ENCODE measurements around the gene LIN37. TPM values are rescaled to one million over a fixed set of nuclear protein-coding genes. Genes with fewer than 3 reads are reported as not detected.

Gene LIN37
- total and polyA plus RNA-seq, 2 experiments from 2014 or later = 12.0 to 13.6 TPM

DNA sequence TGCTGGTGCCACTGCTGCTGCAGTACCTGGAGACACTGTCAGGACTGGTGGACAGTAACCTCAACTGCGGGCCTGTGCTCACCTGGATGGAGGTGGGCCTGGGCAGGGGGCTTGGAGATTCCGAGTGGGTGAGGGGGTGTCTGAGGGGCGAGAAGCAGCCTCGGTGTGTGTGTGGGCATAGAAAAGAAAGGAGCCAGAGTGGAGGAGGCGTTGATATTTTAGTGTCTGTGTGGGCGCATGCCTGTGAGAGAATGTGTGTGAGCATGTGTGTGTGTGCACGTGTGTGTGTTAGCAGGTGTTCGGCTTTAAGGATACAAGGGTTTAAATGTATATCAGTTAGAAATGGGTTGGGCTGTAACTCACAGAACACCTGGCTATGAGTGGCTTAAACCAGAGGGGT, 30.7 kb downstream of the LIN37 start:
- H3K4me1 ChIP-seq (ENCODE audit: insufficient read depth) = peaks cover 10% of the 10 kb centered on the region
- TF ChIP-seq CTCF (IDR thresholded peaks at IDR 0.05; ENCODE audit: poor library complexity) (no peak), EZH2 (IDR thresholded peaks at IDR 0.05; ENCODE audit: borderline replicate concordance) (no peak), EZH2phosphoT487 (IDR thresholded peaks at IDR 0.05; ENCODE audit: low read depth, severe bottlenecking, unreplicated experiment) (no peak)
- no peak overlapping the region for H3K4me3 ChIP-seq
- no peaks in the 10 kb centered on the region for H3K9me2 ChIP-seq (replicated peaks; ENCODE audit: insufficient read depth)
- no peaks in the 10 kb centered on the region for H4K20me1 ChIP-seq (ENCODE audit: insufficient read depth, poor library complexity, severe bottlenecking)
- DNase-seq (ENCODE audit: low spot score) = no peak
- no peak overlapping the region for H2AFZ ChIP-seq
- no peaks in the 10 kb centered on the region for H3K9me3 ChIP-seq (ENCODE audit: low read depth)
- no peak overlapping the region for H3K27ac ChIP-seq
- H3K36me3 ChIP-seq (replicated peaks; ENCODE audit: insufficient read depth, low read depth) = no peaks in the 10 kb centered on the region
- no peak overlapping the region for H3K4me2 ChIP-seq
- H3K27me3 ChIP-seq = no peaks in the 10 kb centered on the region
- WGBS (ENCODE audit: low lambda C conversion rate, missing lambda C conversion rate) = 95% methylated on average over 8 of the region's 8 CpGs
- H3K79me2 ChIP-seq = peaks cover 4% of the 10 kb centered on the region

- H3K79me2 ChIP-seq = peaks cover 4% of the 10 kb centered on the region
- no peaks in the 10 kb centered on the region for H3K27me3 ChIP-seq
- H3K4me3 ChIP-seq = no peak overlapping the region
- H3K9me3 ChIP-seq (ENCODE audit: low read depth) = no peaks in the 10 kb centered on the region
- WGBS (ENCODE audit: low lambda C conversion rate, missing lambda C conversion rate) = 95% methylated on average over 16 of the region's 16 CpGs
- DNase-seq (ENCODE audit: low spot score) = no peak
- no peak overlapping the region for H3K4me2 ChIP-seq
- no peak overlapping the region for H2AFZ ChIP-seq
- H4K20me1 ChIP-seq (ENCODE audit: insufficient read depth, poor library complexity, severe bottlenecking) = no peaks in the 10 kb centered on the region
- peaks cover 10% of the 10 kb centered on the region for H3K4me1 ChIP-seq (ENCODE audit: insufficient read depth)
- H3K36me3 ChIP-seq (replicated peaks; ENCODE audit: insufficient read depth, low read depth) = no peaks in the 10 kb centered on the region
- no peak overlapping the region for H3K27ac ChIP-seq
- no peak for TF ChIP-seq EZH2 (IDR thresholded peaks at IDR 0.05; ENCODE audit: borderline replicate concordance)
- no peak for TF ChIP-seq EZH2phosphoT487 (IDR thresholded peaks at IDR 0.05; ENCODE audit: low read depth, severe bottlenecking, unreplicated experiment)
- no peaks in the 10 kb centered on the region for H3K9me2 ChIP-seq (replicated peaks; ENCODE audit: insufficient read depth)
Measured at GRCh38 chr19:35780058-35780457, 31.7 kb downstream of the LIN37 start.

GRCh38 chr19:35780717-35781116, 32.3 kb downstream of the LIN37 start:
- Histone ChIP-seq H3K27ac (no peak overlapping the region), H3K4me3 (no peak overlapping the region), H3K4me2 (no peak overlapping the region), H3K27me3 (no peaks in the 10 kb centered on the region), H3K79me2 (peaks cover 4% of the 10 kb centered on the region), H3K9me3 (ENCODE audit: low read depth) (no peaks in the 10 kb centered on the region), H2AFZ (no peak overlapping the region), H3K36me3 (replicated peaks; ENCODE audit: insufficient read depth, low read depth) (no peaks in the 10 kb centered on the region), H4K20me1 (ENCODE audit: insufficient read depth, poor library complexity, severe bottlenecking) (no peaks in the 10 kb centered on the region), H3K9me2 (replicated peaks; ENCODE audit: insufficient read depth) (no peaks in the 10 kb centered on the region), H3K4me1 (ENCODE audit: insufficient read depth) (peaks cover 10% of the 10 kb centered on the region)
- no peak for TF ChIP-seq EZH2 (IDR thresholded peaks at IDR 0.05; ENCODE audit: borderline replicate concordance)
- TF ChIP-seq CTCF (IDR thresholded peaks at IDR 0.05; ENCODE audit: poor library complexity) = no peak
- no peak for TF ChIP-seq EZH2phosphoT487 (IDR thresholded peaks at IDR 0.05; ENCODE audit: low read depth, severe bottlenecking, unreplicated experiment)
- no peak for DNase-seq (ENCODE audit: low spot score)
- 93% methylated on average over 20 of the region's 20 CpGs for WGBS (ENCODE audit: low lambda C conversion rate, missing lambda C conversion rate)

GRCh38 chr19:35781650-35782049, 33.3 kb downstream of the LIN37 start:
- Histone ChIP-seq H3K4me1 (ENCODE audit: insufficient read depth) (peaks cover 4% of the 10 kb centered on the region), H3K4me2 (no peak overlapping the region), H3K9me3 (ENCODE audit: low read depth) (no peaks in the 10 kb centered on the region), H3K79me2 (no peaks in the 10 kb centered on the region), H3K4me3 (no peak overlapping the region), H3K27me3 (no peaks in the 10 kb centered on the region), H3K27ac (no peak overlapping the region), H3K36me3 (replicated peaks; ENCODE audit: insufficient read depth, low read depth) (no peaks in the 10 kb centered on the region), H2AFZ (no peak overlapping the region), H3K9me2 (replicated peaks; ENCODE audit: insufficient read depth) (no peaks in the 10 kb centered on the region), H4K20me1 (ENCODE audit: insufficient read depth, poor library complexity, severe bottlenecking) (no peaks in the 10 kb centered on the region)
- 85% methylated on average over 8 of the region's 9 CpGs for WGBS (ENCODE audit: low lambda C conversion rate, missing lambda C conversion rate)
- DNase-seq (ENCODE audit: low spot score) = no peak
- TF ChIP-seq EZH2 (IDR thresholded peaks at IDR 0.05; ENCODE audit: borderline replicate concordance) (no peak), EZH2phosphoT487 (IDR thresholded peaks at IDR 0.05; ENCODE audit: low read depth, severe bottlenecking, unreplicated experiment) (no peak), CTCF (IDR thresholded peaks at IDR 0.05; ENCODE audit: poor library complexity) (no peak)

All from hepatocyte (in vitro differentiated cells).